ENCODE data around the gene TWIST2. TPM values are rescaled to one million over a fixed set of nuclear protein-coding genes. Genes with fewer than 3 reads are reported as not detected.

TWIST2 gene
- total and polyA plus RNA-seq, 4 donors, result 2.2 to 9.1 (median 4.3) TPM

GRCh38 chr2:238831177-238831576 lies 16.7 kb upstream of the TWIST2 start:
- WGBS (ENCODE audit: insufficient coverage), result no CpG with 5 or more reads among the region's 2 CpGs
- Histone ChIP-seq H3K36me3 (ENCODE audit: control insufficient read depth, insufficient read depth, low read length) (no peaks in the 10 kb centered on the region), H3K27me3 (ENCODE audit: control insufficient read depth, insufficient read depth, low read length) (peaks cover 4% of the 10 kb centered on the region), H3K9me3 (ENCODE audit: control insufficient read depth, insufficient read depth, low read length) (no peaks in the 10 kb centered on the region), H3K4me3 (ENCODE audit: low read depth, low read length) (no peak overlapping the region), H3K4me1 (ENCODE audit: control insufficient read depth, insufficient read depth, low read length) (no peaks in the 10 kb centered on the region), H3K27ac (ENCODE audit: low read depth, low read length) (no peak overlapping the region)
- DNase-seq (ENCODE audit: low read depth in 4 of 6, low spot score in 6 of 6), result no peak

- H3K27me3 ChIP-seq (ENCODE audit: control insufficient read depth, insufficient read depth, low read length), result peaks cover 4% of the 10 kb centered on the region
- H3K36me3 ChIP-seq (ENCODE audit: control insufficient read depth, insufficient read depth, low read length), result no peaks in the 10 kb centered on the region
- H3K9me3 ChIP-seq (ENCODE audit: control insufficient read depth, insufficient read depth, low read length), result no peaks in the 10 kb centered on the region
- WGBS (ENCODE audit: insufficient coverage), result 79% methylated on average over 3 of the region's 3 CpGs
- DNase-seq (ENCODE audit: low read depth in 4 of 6, low spot score in 6 of 6), result no peak
- H3K4me3 ChIP-seq (ENCODE audit: low read depth, low read length), result no peak overlapping the region
- no peak overlapping the region for H3K27ac ChIP-seq (ENCODE audit: low read depth, low read length)
- H3K4me1 ChIP-seq (ENCODE audit: control insufficient read depth, insufficient read depth, low read length), result no peaks in the 10 kb centered on the region
Measured at GRCh38 chr2:238834982-238835381, 12.9 kb upstream of the TWIST2 start.

- WGBS (ENCODE audit: insufficient coverage), result 52% methylated on average over 7 of the region's 7 CpGs
- no peak for DNase-seq (ENCODE audit: low read depth in 4 of 6, low spot score in 6 of 6)
- H3K27me3 ChIP-seq (ENCODE audit: control insufficient read depth, insufficient read depth, low read length), result peaks cover 4% of the 10 kb centered on the region
- H3K36me3 ChIP-seq (ENCODE audit: control insufficient read depth, insufficient read depth, low read length), result no peaks in the 10 kb centered on the region
- no peaks in the 10 kb centered on the region for H3K9me3 ChIP-seq (ENCODE audit: control insufficient read depth, insufficient read depth, low read length)
- no peaks in the 10 kb centered on the region for H3K4me1 ChIP-seq (ENCODE audit: control insufficient read depth, insufficient read depth, low read length)
- no peak overlapping the region for H3K27ac ChIP-seq (ENCODE audit: low read depth, low read length)
- no peak overlapping the region for H3K4me3 ChIP-seq (ENCODE audit: low read depth, low read length)
Measured at GRCh38 chr2:238835726-238836301, 12.1 kb upstream of the TWIST2 start.

- Histone ChIP-seq H3K27me3 (ENCODE audit: control insufficient read depth, insufficient read depth, low read length) (peaks cover 3% of the 10 kb centered on the region), H3K4me3 (ENCODE audit: low read depth, low read length) (no peak overlapping the region)
- DNase-seq (ENCODE audit: low read depth in 4 of 6, low spot score in 6 of 6), result no peak
Measured at GRCh38 chr2:238838786-238839327, 9.0 kb upstream of the TWIST2 start.

GRCh38 chr2:238839428-238839827 lies 8.5 kb upstream of the TWIST2 start:
- no peaks in the 10 kb centered on the region for H3K36me3 ChIP-seq (ENCODE audit: control insufficient read depth, insufficient read depth, low read length)
- WGBS (ENCODE audit: insufficient coverage), result 100% methylated on average over 1 of the region's 2 CpGs
- no peaks in the 10 kb centered on the region for H3K9me3 ChIP-seq (ENCODE audit: control insufficient read depth, insufficient read depth, low read length)
- peaks cover 8% of the 10 kb centered on the region for H3K27me3 ChIP-seq (ENCODE audit: control insufficient read depth, insufficient read depth, low read length)
- peaks cover 3% of the 10 kb centered on the region for H3K4me1 ChIP-seq (ENCODE audit: control insufficient read depth, insufficient read depth, low read length)
- H3K27ac ChIP-seq (ENCODE audit: low read depth, low read length), result no peak overlapping the region
- no peak overlapping the region for H3K4me3 ChIP-seq (ENCODE audit: low read depth, low read length)
- no peak for DNase-seq (ENCODE audit: low read depth in 4 of 6, low spot score in 6 of 6)

More at GRCh38 chr2:238838786-238839327, 9.0 kb upstream of the TWIST2 start:
- H3K36me3 ChIP-seq (ENCODE audit: control insufficient read depth, insufficient read depth, low read length), result no peaks in the 10 kb centered on the region
- no peaks in the 10 kb centered on the region for H3K9me3 ChIP-seq (ENCODE audit: control insufficient read depth, insufficient read depth, low read length)
- H3K27ac ChIP-seq (ENCODE audit: low read depth, low read length), result no peak overlapping the region
- peaks cover 3% of the 10 kb centered on the region for H3K4me1 ChIP-seq (ENCODE audit: control insufficient read depth, insufficient read depth, low read length)

- Histone ChIP-seq H3K27ac (ENCODE audit: low read depth, low read length) (no peak overlapping the region), H3K9me3 (ENCODE audit: control insufficient read depth, insufficient read depth, low read length) (no peaks in the 10 kb centered on the region), H3K27me3 (ENCODE audit: control insufficient read depth, insufficient read depth, low read length) (peaks cover 23% of the 10 kb centered on the region), H3K4me3 (ENCODE audit: low read depth, low read length) (no peak overlapping the region), H3K36me3 (ENCODE audit: control insufficient read depth, insufficient read depth, low read length) (no peaks in the 10 kb centered on the region), H3K4me1 (ENCODE audit: control insufficient read depth, insufficient read depth, low read length) (peaks cover 13% of the 10 kb centered on the region)
- 84% methylated on average over 8 of the region's 10 CpGs for whole genome bisulfite sequencing (ENCODE audit: insufficient coverage)
- no peak for DNase-seq (ENCODE audit: low read depth in 4 of 6, low spot score in 6 of 6)
Measured at GRCh38 chr2:238841542-238842164, 6.2 kb upstream of the TWIST2 start.

- no peak overlapping the region for H3K27ac ChIP-seq (ENCODE audit: low read depth, low read length)
- peaks cover 38% of the 10 kb centered on the region for H3K27me3 ChIP-seq (ENCODE audit: control insufficient read depth, insufficient read depth, low read length)
- no peak overlapping the region for H3K4me3 ChIP-seq (ENCODE audit: low read depth, low read length)
- H3K4me1 ChIP-seq (ENCODE audit: control insufficient read depth, insufficient read depth, low read length), result peaks cover 25% of the 10 kb centered on the region
- H3K36me3 ChIP-seq (ENCODE audit: control insufficient read depth, insufficient read depth, low read length), result no peaks in the 10 kb centered on the region
- DNase-seq (ENCODE audit: low read depth in 4 of 6, low spot score in 6 of 6), result no peak
- no peaks in the 10 kb centered on the region for H3K9me3 ChIP-seq (ENCODE audit: control insufficient read depth, insufficient read depth, low read length)
- WGBS (ENCODE audit: insufficient coverage), result no CpG with 5 or more reads among the region's 3 CpGs
Measured at GRCh38 chr2:238843476-238843875, 4.4 kb upstream of the TWIST2 start.

GRCh38 chr2:238845583-238846377 lies 2.1 kb upstream of the TWIST2 start:
- no peak for DNase-seq (ENCODE audit: low read depth in 4 of 6, low spot score in 6 of 6)
- Histone ChIP-seq H3K4me3 (ENCODE audit: low read depth, low read length) (no peak overlapping the region), H3K27me3 (ENCODE audit: control insufficient read depth, insufficient read depth, low read length) (peaks cover 58% of the 10 kb centered on the region), H3K4me1 (ENCODE audit: control insufficient read depth, insufficient read depth, low read length) (peaks cover 33% of the 10 kb centered on the region), H3K9me3 (ENCODE audit: control insufficient read depth, insufficient read depth, low read length) (no peaks in the 10 kb centered on the region), H3K27ac (ENCODE audit: low read depth, low read length) (peak overlapping the region; percentile 17), H3K36me3 (ENCODE audit: control insufficient read depth, insufficient read depth, low read length) (no peaks in the 10 kb centered on the region)
- 64% methylated on average over 18 of the region's 21 CpGs for WGBS (ENCODE audit: insufficient coverage)

GRCh38 chr2:238846378-238846627 lies 1.6 kb upstream of the TWIST2 start:
- H3K4me3 ChIP-seq (ENCODE audit: low read depth, low read length), result no peak overlapping the region
- H3K4me1 ChIP-seq (ENCODE audit: control insufficient read depth, insufficient read depth, low read length), result peaks cover 33% of the 10 kb centered on the region
- no peaks in the 10 kb centered on the region for H3K9me3 ChIP-seq (ENCODE audit: control insufficient read depth, insufficient read depth, low read length)
- DNase-seq (ENCODE audit: low read depth in 4 of 6, low spot score in 6 of 6), result no peak
- peak overlapping the region; percentile 17 for H3K27ac ChIP-seq (ENCODE audit: low read depth, low read length)
- H3K27me3 ChIP-seq (ENCODE audit: control insufficient read depth, insufficient read depth, low read length), result peaks cover 63% of the 10 kb centered on the region
- H3K36me3 ChIP-seq (ENCODE audit: control insufficient read depth, insufficient read depth, low read length), result no peaks in the 10 kb centered on the region
- 15% methylated on average over 19 of the region's 19 CpGs for WGBS (ENCODE audit: insufficient coverage)

Data from spinal cord (tissue), 10 donors.